GM18868 (cell line): ENCODE results near the gene CAMSAP2.

Experiments
- ATAC-seq: cut with Tn5 transposase; IDR thresholded peaks from one replicate; pipeline ENCODE4 v1.9.1; 2021; ENCODE audit warnings: mild to moderate bottlenecking, moderate library complexity; ENCODE audit not compliant: unreplicated experiment

CAMSAP2 gene

GRCh38 chr1:200895801-200896530 is 157.3 kb downstream of the CAMSAP2 start:
- no peak for ATAC-seq

GRCh38 chr1:200896531-200897196 is 158.0 kb downstream of the CAMSAP2 start:
- no peak for ATAC-seq

- no peak for ATAC-seq
These were observed 158.6 kb downstream of the CAMSAP2 start for GRCh38 chr1:200897259-200897658.

GRCh38 chr1:200899015-200899386 is 160.3 kb downstream of the CAMSAP2 start:
- ATAC-seq: no peak

GRCh38 chr1:200899451-200899915 is 160.8 kb downstream of the CAMSAP2 start:
- no peak for ATAC-seq

- no peak for ATAC-seq
These were observed 161.5 kb downstream of the CAMSAP2 start for GRCh38 chr1:200899954-200900867.

- no peak for ATAC-seq
These were observed 162.2 kb downstream of the CAMSAP2 start for GRCh38 chr1:200900877-200901276.

- ATAC-seq: no peak
These were observed 162.7 kb downstream of the CAMSAP2 start for GRCh38 chr1:200901350-200901749.

GRCh38 chr1:200901796-200902444 is 163.2 kb downstream of the CAMSAP2 start:
- no peak for ATAC-seq

- ATAC-seq: no peak
These were observed 165.1 kb downstream of the CAMSAP2 start for GRCh38 chr1:200903793-200904192.

- ATAC-seq: no peak
These were observed 166.1 kb downstream of the CAMSAP2 start for GRCh38 chr1:200904772-200905171.

GRCh38 chr1:200905411-200906052 is 166.8 kb downstream of the CAMSAP2 start:
- peak; percentile 54 for ATAC-seq

GRCh38 chr1:200906491-200906890 is 167.8 kb downstream of the CAMSAP2 start:
- ATAC-seq: no peak

- ATAC-seq: peak; percentile 94
These were observed 169.0 kb downstream of the CAMSAP2 start for GRCh38 chr1:200907611-200908097.

GRCh38 chr1:200908191-200908868 is 169.6 kb downstream of the CAMSAP2 start:
- ATAC-seq: no peak

GRCh38 chr1:200909071-200909470 is 170.4 kb downstream of the CAMSAP2 start:
- ATAC-seq: no peak

GRCh38 chr1:200909757-200910239 is 171.1 kb downstream of the CAMSAP2 start:
- ATAC-seq: no peak
